Ishikawa (cell line): ENCODE results near the gene TFR2.

ENCODE experiments used
- EP300 ChIP-seq: IDR thresholded peaks from 2 replicates; pipeline ENCODE4 v1.6.1; 2012; ENCODE audit warnings: borderline replicate concordance
- MAX ChIP-seq: IDR thresholded peaks from 2 replicates; pipeline ENCODE4 v1.6.1; 2012
- RAD21 ChIP-seq: IDR thresholded peaks from 2 replicates; pipeline ENCODE4 v1.6.1; 2012; ENCODE audit warnings: low read depth
- REST ChIP-seq: IDR thresholded peaks from 2 replicates; pipeline ENCODE4 v1.6.1; 2012; ENCODE audit warnings: low read depth, mild to moderate bottlenecking
- TAF1 ChIP-seq: IDR thresholded peaks from 2 replicates; pipeline ENCODE4 v1.6.1; 2012; ENCODE audit warnings: low read depth, mild to moderate bottlenecking
- TCF12 ChIP-seq: IDR thresholded peaks from 2 replicates; pipeline ENCODE4 v1.6.1; 2012; ENCODE audit warnings: low read depth
- YY1 ChIP-seq: IDR thresholded peaks from 2 replicates; pipeline ENCODE4 v1.6.1; 2012; ENCODE audit warnings: low read depth
- ZBTB7A ChIP-seq: IDR thresholded peaks from 2 replicates; pipeline ENCODE4 v1.6.1; 2012; ENCODE audit warnings: low read depth

GRCh38 chr7:100606313-100606712, 35.0 kb downstream of the TFR2 start:
- TF ChIP-seq RAD21 (no peak), REST (no peak), YY1 (no peak), EP300 (no peak), MAX (no peak), TAF1 (no peak), ZBTB7A (no peak), TCF12 (no peak)
